ENCODE results near the gene METTL26. TPM values are rescaled to one million over a fixed set of nuclear protein-coding genes. Genes with fewer than 3 reads are reported as not detected.
A peak's percentile ranks its signal among the peaks of the same experiment; 100 is the strongest.

Gene METTL26
- total and polyA plus RNA-seq, 10 of the 15 experiments (the other 5 are each of a cell fraction or from before 2014, with no cell fraction given), result 5.4 to 163 (median 79.3) TPM

DNA sequence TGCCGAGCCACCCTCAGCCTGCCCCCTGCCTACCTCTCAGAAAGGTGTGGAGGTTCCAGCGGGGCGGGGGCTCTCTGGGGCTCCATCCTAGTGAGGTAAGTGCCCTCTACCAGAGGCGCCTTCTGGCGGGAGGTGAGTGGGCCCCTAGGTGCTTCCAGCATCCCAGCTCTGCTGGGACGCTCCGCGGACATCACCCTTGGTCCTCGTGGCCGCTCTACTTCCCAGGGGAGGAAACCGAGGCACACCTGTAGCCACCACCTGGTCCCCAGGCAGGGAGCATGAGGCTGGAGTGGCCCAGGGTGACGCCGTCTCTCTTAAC is 6.9 kb upstream of the METTL26 start:
- in situ Hi-C loops (cut with MboI), result no loop called here
- Histone ChIP-seq H4K20me1 (ENCODE audit: control insufficient read depth, insufficient read depth) (no peaks in the 10 kb centered on the region), H2AFZ (ENCODE audit: control insufficient read depth, low read depth, low read length) (no peak overlapping the region), H3K4me2 (ENCODE audit: control insufficient read depth, insufficient read depth) (peak overlapping the region; percentile 72), H3K36me3 (ENCODE audit: control insufficient read depth in 2 of 2, insufficient read depth in 2 of 2, low read length in 1 of 2) (no peaks in the 10 kb centered on the region; a peak in 2 of 4 replicates), H3K27me3 (replicated peaks in 1 of 2; ENCODE audit: control insufficient read depth in 2 of 2, insufficient read depth in 2 of 2, low read length in 1 of 2) (no peaks in the 10 kb centered on the region), H3K9me3 (replicated peaks; ENCODE audit: control insufficient read depth, insufficient read depth, low read length) (no peaks in the 10 kb centered on the region), H3K4me1 (ENCODE audit: control insufficient read depth, insufficient read depth, low read length) (peaks cover 8% of the 10 kb centered on the region), H3K9ac (ENCODE audit: control insufficient read depth, insufficient read depth, low read length) (peak overlapping the region; percentile 89), H3K79me2 (ENCODE audit: control insufficient read depth, insufficient read depth, low read length) (peaks cover 35% of the 10 kb centered on the region), H3K27ac (ENCODE audit: control insufficient read depth, insufficient read depth) (peak overlapping the region; percentile 83), H3K4me3 (peak overlapping the region; percentile 98)
- ATAC-seq (no peak; the same call in 2 of the 3 replicates), DNase-seq (ENCODE audit: low read depth, low spot score) (no peak), FAIRE-seq (no peak)
- intact Hi-C loops (cut with micrococcal nuclease; ENCODE audit: unreplicated experiment), result no loop called here
- ChIA-PET SMC1A (ENCODE audit: uncharacterized antibody, unreplicated experiment) (no interaction called here), POLR2A (interaction anchor here (1.3 kb wide), 1 partner anchor 37 kb away, joined by 4 read pairs; the partner anchor contains the start of gene STUB1), RAD21 (ENCODE audit: unreplicated experiment) (no interaction called here), CTCF (interaction anchor here (1.0 kb wide), 1 partner anchor 161 kb away, joined by 3 read pairs; no protein-coding TSS in a partner anchor)
- BruUV-seq (replicated peaks), result no TSS peak
- TF ChIP-seq JUNB (IDR thresholded peaks at IDR 0.05), result no peak
- TF ChIP-seq, protein P1, sequence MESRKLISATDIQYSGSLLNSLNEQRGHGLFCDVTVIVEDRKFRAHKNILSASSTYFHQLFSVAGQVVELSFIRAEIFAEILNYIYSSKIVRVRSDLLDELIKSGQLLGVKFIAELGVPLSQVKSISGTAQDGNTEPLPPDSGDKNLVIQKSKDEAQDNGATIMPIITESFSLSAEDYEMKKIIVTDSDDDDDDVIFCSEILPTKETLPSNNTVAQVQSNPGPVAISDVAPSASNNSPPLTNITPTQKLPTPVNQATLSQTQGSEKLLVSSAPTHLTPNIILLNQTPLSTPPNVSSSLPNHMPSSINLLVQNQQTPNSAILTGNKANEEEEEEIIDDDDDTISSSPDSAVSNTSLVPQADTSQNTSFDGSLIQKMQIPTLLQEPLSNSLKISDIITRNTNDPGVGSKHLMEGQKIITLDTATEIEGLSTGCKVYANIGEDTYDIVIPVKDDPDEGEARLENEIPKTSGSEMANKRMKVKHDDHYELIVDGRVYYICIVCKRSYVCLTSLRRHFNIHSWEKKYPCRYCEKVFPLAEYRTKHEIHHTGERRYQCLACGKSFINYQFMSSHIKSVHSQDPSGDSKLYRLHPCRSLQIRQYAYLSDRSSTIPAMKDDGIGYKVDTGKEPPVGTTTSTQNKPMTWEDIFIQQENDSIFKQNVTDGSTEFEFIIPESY (IDR thresholded peaks at IDR 0.05), result no peak
- TF ChIP-seq ASH2L (IDR thresholded peaks at IDR 0.05; ENCODE audit: borderline replicate concordance, low read depth), result no peak
- TF ChIP-seq, protein P2, sequence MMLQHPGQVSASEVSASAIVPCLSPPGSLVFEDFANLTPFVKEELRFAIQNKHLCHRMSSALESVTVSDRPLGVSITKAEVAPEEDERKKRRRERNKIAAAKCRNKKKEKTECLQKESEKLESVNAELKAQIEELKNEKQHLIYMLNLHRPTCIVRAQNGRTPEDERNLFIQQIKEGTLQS (IDR thresholded peaks at IDR 0.05; ENCODE audit: borderline replicate concordance, extremely low read depth, low read depth, low read length), result no peak
- no peak for TF ChIP-seq TBL1XR1 (IDR thresholded peaks at IDR 0.05; ENCODE audit: low read depth, low read length)
- no peak for TF ChIP-seq ZBED1 (IDR thresholded peaks at IDR 0.05; ENCODE audit: borderline replicate concordance)
- TF ChIP-seq MYC (IDR thresholded peaks at IDR 0.05; ENCODE audit: insufficient read depth, insufficient read length, insufficient replicate concordance, low read length, severe bottlenecking), result no peak
- TF ChIP-seq, protein P3, sequence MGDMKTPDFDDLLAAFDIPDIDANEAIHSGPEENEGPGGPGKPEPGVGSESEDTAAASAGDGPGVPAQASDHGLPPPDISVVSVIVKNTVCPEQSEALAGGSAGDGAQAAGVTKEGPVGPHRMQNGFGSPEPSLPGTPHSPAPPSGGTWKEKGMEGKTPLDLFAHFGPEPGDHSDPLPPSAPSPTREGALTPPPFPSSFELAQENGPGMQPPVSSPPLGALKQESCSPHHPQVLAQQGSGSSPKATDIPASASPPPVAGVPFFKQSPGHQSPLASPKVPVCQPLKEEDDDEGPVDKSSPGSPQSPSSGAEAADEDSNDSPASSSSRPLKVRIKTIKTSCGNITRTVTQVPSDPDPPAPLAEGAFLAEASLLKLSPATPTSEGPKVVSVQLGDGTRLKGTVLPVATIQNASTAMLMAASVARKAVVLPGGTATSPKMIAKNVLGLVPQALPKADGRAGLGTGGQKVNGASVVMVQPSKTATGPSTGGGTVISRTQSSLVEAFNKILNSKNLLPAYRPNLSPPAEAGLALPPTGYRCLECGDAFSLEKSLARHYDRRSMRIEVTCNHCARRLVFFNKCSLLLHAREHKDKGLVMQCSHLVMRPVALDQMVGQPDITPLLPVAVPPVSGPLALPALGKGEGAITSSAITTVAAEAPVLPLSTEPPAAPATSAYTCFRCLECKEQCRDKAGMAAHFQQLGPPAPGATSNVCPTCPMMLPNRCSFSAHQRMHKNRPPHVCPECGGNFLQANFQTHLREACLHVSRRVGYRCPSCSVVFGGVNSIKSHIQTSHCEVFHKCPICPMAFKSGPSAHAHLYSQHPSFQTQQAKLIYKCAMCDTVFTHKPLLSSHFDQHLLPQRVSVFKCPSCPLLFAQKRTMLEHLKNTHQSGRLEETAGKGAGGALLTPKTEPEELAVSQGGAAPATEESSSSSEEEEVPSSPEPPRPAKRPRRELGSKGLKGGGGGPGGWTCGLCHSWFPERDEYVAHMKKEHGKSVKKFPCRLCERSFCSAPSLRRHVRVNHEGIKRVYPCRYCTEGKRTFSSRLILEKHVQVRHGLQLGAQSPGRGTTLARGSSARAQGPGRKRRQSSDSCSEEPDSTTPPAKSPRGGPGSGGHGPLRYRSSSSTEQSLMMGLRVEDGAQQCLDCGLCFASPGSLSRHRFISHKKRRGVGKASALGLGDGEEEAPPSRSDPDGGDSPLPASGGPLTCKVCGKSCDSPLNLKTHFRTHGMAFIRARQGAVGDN (IDR thresholded peaks at IDR 0.05), result no peak
- TF ChIP-seq WRNIP1 (IDR thresholded peaks at IDR 0.05; ENCODE audit: borderline replicate concordance, low read depth, low read length), result no peak
- no peak for TF ChIP-seq PAX5 (IDR thresholded peaks at IDR 0.05; ENCODE audit: borderline replicate concordance, low read depth, low read length)
- TF ChIP-seq IKZF2 (IDR thresholded peaks at IDR 0.05), result no peak
- no peak for TF ChIP-seq SREBF1 (IDR thresholded peaks at IDR 0.05; ENCODE audit: low read length)
- no peak for TF ChIP-seq DPF2 (IDR thresholded peaks at IDR 0.05)
- TF ChIP-seq SMAD5 (IDR thresholded peaks at IDR 0.05; ENCODE audit: low read depth), result no peak
- TF ChIP-seq, protein P4, sequence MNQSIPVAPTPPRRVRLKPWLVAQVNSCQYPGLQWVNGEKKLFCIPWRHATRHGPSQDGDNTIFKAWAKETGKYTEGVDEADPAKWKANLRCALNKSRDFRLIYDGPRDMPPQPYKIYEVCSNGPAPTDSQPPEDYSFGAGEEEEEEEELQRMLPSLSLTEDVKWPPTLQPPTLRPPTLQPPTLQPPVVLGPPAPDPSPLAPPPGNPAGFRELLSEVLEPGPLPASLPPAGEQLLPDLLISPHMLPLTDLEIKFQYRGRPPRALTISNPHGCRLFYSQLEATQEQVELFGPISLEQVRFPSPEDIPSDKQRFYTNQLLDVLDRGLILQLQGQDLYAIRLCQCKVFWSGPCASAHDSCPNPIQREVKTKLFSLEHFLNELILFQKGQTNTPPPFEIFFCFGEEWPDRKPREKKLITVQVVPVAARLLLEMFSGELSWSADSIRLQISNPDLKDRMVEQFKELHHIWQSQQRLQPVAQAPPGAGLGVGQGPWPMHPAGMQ (IDR thresholded peaks at IDR 0.05; ENCODE audit: borderline replicate concordance), result no peak
- 23% methylated on average over 12 of the region's 13 CpGs for WGBS (ENCODE audit: insufficient coverage, insufficient replicate concordance, low lambda C conversion rate, missing lambda C conversion rate)

All from GM12878 (cell line).